Ishikawa (cell line): ENCODE results near the gene JAG2.

Source experiments
- CEBPB ChIP-seq: IDR thresholded peaks from 2 replicates; pipeline ENCODE4 v1.6.1; 2012
- CREB1 ChIP-seq: IDR thresholded peaks from 2 replicates; pipeline ENCODE4 v1.6.1; 2012; ENCODE audit warnings: low read depth
- EGR1 ChIP-seq: IDR thresholded peaks from 2 replicates; pipeline ENCODE4 v1.6.1; 2012
- EP300 ChIP-seq: IDR thresholded peaks from 2 replicates; pipeline ENCODE4 v1.6.1; 2012; ENCODE audit warnings: borderline replicate concordance
- NFIC ChIP-seq: IDR thresholded peaks from 2 replicates; pipeline ENCODE4 v1.6.1; 2012
- RAD21 ChIP-seq: IDR thresholded peaks from 2 replicates; pipeline ENCODE4 v1.6.1; 2012; ENCODE audit warnings: low read depth
- TAF1 ChIP-seq: IDR thresholded peaks from 2 replicates; pipeline ENCODE4 v1.6.1; 2012; ENCODE audit warnings: low read depth, mild to moderate bottlenecking
- TCF12 ChIP-seq: IDR thresholded peaks from 2 replicates; pipeline ENCODE4 v1.6.1; 2012; ENCODE audit warnings: low read depth
- TEAD4 ChIP-seq: IDR thresholded peaks from 2 replicates; pipeline ENCODE4 v1.6.1; 2012
- YY1 ChIP-seq: IDR thresholded peaks from 2 replicates; pipeline ENCODE4 v1.6.1; 2012; ENCODE audit warnings: low read depth
- TF ChIP-seq, protein P1 (sequence below): IDR thresholded peaks from 2 replicates; pipeline ENCODE4 v1.6.1; 2012
- TF ChIP-seq, protein P2 (sequence below): IDR thresholded peaks from 2 replicates; pipeline ENCODE4 v1.6.1; 2012; ENCODE audit warnings: low read depth, mild to moderate bottlenecking
- TF ChIP-seq, protein P3 (sequence below): IDR thresholded peaks from 2 replicates; pipeline ENCODE4 v1.6.1; 2012

DNA sequence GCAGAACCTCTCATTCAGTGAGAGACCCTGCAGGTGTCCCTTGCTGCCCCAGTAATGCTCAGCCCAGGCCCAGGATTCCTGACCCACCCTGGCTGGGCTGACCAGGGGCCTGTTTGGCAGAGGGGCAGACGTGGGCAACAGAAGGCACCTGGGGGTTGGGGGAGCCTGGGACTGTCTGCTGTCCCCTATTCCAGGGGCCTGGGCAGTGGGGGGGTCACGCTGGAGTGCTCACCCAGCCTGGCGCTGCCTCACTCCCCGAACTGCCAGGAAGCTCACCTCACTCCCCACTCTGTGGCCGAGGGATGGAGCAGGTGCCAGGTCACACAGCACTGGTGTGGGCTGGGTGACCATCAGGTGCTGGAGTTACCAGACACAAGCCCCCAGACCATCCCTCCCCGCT is 35.1 kb upstream of the JAG2 start:
- TF ChIP-seq YY1 = no peak
- TF ChIP-seq, protein P1, sequence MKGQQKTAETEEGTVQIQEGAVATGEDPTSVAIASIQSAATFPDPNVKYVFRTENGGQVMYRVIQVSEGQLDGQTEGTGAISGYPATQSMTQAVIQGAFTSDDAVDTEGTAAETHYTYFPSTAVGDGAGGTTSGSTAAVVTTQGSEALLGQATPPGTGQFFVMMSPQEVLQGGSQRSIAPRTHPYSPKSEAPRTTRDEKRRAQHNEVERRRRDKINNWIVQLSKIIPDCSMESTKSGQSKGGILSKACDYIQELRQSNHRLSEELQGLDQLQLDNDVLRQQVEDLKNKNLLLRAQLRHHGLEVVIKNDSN = no peak
- TF ChIP-seq CEBPB = no peak
- TF ChIP-seq, protein P2, sequence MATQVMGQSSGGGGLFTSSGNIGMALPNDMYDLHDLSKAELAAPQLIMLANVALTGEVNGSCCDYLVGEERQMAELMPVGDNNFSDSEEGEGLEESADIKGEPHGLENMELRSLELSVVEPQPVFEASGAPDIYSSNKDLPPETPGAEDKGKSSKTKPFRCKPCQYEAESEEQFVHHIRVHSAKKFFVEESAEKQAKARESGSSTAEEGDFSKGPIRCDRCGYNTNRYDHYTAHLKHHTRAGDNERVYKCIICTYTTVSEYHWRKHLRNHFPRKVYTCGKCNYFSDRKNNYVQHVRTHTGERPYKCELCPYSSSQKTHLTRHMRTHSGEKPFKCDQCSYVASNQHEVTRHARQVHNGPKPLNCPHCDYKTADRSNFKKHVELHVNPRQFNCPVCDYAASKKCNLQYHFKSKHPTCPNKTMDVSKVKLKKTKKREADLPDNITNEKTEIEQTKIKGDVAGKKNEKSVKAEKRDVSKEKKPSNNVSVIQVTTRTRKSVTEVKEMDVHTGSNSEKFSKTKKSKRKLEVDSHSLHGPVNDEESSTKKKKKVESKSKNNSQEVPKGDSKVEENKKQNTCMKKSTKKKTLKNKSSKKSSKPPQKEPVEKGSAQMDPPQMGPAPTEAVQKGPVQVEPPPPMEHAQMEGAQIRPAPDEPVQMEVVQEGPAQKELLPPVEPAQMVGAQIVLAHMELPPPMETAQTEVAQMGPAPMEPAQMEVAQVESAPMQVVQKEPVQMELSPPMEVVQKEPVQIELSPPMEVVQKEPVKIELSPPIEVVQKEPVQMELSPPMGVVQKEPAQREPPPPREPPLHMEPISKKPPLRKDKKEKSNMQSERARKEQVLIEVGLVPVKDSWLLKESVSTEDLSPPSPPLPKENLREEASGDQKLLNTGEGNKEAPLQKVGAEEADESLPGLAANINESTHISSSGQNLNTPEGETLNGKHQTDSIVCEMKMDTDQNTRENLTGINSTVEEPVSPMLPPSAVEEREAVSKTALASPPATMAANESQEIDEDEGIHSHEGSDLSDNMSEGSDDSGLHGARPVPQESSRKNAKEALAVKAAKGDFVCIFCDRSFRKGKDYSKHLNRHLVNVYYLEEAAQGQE = no peak
- no peak for TF ChIP-seq RAD21
- no peak for TF ChIP-seq TAF1
- no peak for TF ChIP-seq EGR1
- no peak for TF ChIP-seq TCF12
- no peak for TF ChIP-seq EP300
- no peak for TF ChIP-seq NFIC
- TF ChIP-seq CREB1 = no peak
- TF ChIP-seq, protein P3, sequence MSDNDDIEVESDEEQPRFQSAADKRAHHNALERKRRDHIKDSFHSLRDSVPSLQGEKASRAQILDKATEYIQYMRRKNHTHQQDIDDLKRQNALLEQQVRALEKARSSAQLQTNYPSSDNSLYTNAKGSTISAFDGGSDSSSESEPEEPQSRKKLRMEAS = no peak
- TF ChIP-seq TEAD4 = no peak
